GM06990 (cell line): ENCODE results near the gene PLA1A.

Source experiments
- DNase-seq: peaks from one replicate; pipeline ENCODE4 v3.0.0-alpha.2; 2011; ENCODE audit not compliant: insufficient read length; ENCODE audit errors: extremely low read depth
- H3K27me3 ChIP-seq: replicated peaks from 2 replicates; pipeline ENCODE4 v1.6.0; 2011; ENCODE audit warnings: low read length; ENCODE audit not compliant: control insufficient read depth, insufficient read depth
- H3K36me3 ChIP-seq: 2 replicates; pipeline ENCODE4 v1.5.1; 2011; ENCODE audit warnings: low read length; ENCODE audit not compliant: control insufficient read depth, insufficient read depth
- H3K4me3 ChIP-seq: replicated peaks from 2 replicates; pipeline ENCODE4 v1.5.1; 2011; ENCODE audit warnings: low read depth, mild to moderate bottlenecking, control low read depth, low read length
- CTCF ChIP-seq: IDR thresholded peaks from 2 replicates; pipeline ENCODE4 v1.5.1; 2011; ENCODE audit warnings: low read length, control low read depth, mild to moderate bottlenecking, inconsistent platforms; ENCODE audit not compliant: insufficient read depth, poor library complexity, severe bottlenecking

PLA1A gene

GRCh38 chr3:119570229-119570628 lies 27.5 kb upstream of the PLA1A start:
- H3K27me3 ChIP-seq: no peaks in the 10 kb centered on the region
- H3K4me3 ChIP-seq: no peak overlapping the region
- no peak for TF ChIP-seq CTCF
- H3K36me3 ChIP-seq: no peaks in the 10 kb centered on the region; the same call in 1 of the 2 replicates
- no peak for DNase-seq

GRCh38 chr3:119571230-119571629 lies 26.5 kb upstream of the PLA1A start:
- no peaks in the 10 kb centered on the region; the same call in 1 of the 2 replicates for H3K36me3 ChIP-seq
- H3K4me3 ChIP-seq: no peak overlapping the region
- no peak for DNase-seq
- H3K27me3 ChIP-seq: no peaks in the 10 kb centered on the region
- no peak for TF ChIP-seq CTCF

GRCh38 chr3:119571688-119572087 lies 26.0 kb upstream of the PLA1A start:
- DNase-seq: no peak
- no peak overlapping the region for H3K4me3 ChIP-seq
- TF ChIP-seq CTCF: no peak
- no peaks in the 10 kb centered on the region for H3K27me3 ChIP-seq
- no peaks in the 10 kb centered on the region; the same call in 1 of the 2 replicates for H3K36me3 ChIP-seq

GRCh38 chr3:119575507-119575906 lies 22.2 kb upstream of the PLA1A start:
- H3K36me3 ChIP-seq: no peaks in the 10 kb centered on the region
- no peak for TF ChIP-seq CTCF
- H3K27me3 ChIP-seq: no peaks in the 10 kb centered on the region
- DNase-seq: no peak
- H3K4me3 ChIP-seq: no peak overlapping the region

GRCh38 chr3:119579366-119580066 lies 18.2 kb upstream of the PLA1A start, which contains the start of gene ADPRH:
TSS of gene ADPRH (plus strand) at chr3:119579492. CDS start at chr3:119582170, 2,678 bp downstream.
- peak within 1 kb of the TSS; percentile 76 for H3K4me3 ChIP-seq
- DNase-seq: peak; percentile 90
- no peak for TF ChIP-seq CTCF
- H3K27me3 ChIP-seq: no peaks in the 10 kb centered on the region
- H3K36me3 ChIP-seq: no peaks in the 10 kb centered on the region; the same call in 1 of the 2 replicates
